GM10248 (cell line): ENCODE results near the gene HGFAC.

Experiments used
- CTCF ChIA-PET: fragments of 300-600 bp; sonication (Branson Sonifier 250); formaldehyde crosslinking; extraction: SDS; loops from one replicate; lab custom pipeline; 2021; ENCODE audit warnings: antibody characterized with exemption; lab: Yijun Ruan, JAX
- POLR2A ChIA-PET: fragments of 350-650 bp; sonication (Branson Sonifier 250); formaldehyde crosslinking; extraction: SDS; loops from one replicate; lab custom pipeline; 2020; ENCODE audit warnings: antibody characterized with exemption; lab: Yijun Ruan, JAX
- DNase-seq: peaks from one replicate; pipeline ENCODE4 v3.0.0; 2012; ENCODE audit errors: extremely low spot score
- CTCF ChIP-seq: IDR thresholded peaks from 2 replicates; pipeline ENCODE4 v1.5.1; 2012; ENCODE audit warnings: mild to moderate bottlenecking, low read depth; ENCODE audit errors: extremely low read depth, missing control alignments, control extremely low read depth

HGFAC gene

GRCh38 chr4:3414421-3415279 is 27.1 kb upstream of the HGFAC start:
- no peak for DNase-seq
- POLR2A ChIA-PET: no interaction called here

DNA sequence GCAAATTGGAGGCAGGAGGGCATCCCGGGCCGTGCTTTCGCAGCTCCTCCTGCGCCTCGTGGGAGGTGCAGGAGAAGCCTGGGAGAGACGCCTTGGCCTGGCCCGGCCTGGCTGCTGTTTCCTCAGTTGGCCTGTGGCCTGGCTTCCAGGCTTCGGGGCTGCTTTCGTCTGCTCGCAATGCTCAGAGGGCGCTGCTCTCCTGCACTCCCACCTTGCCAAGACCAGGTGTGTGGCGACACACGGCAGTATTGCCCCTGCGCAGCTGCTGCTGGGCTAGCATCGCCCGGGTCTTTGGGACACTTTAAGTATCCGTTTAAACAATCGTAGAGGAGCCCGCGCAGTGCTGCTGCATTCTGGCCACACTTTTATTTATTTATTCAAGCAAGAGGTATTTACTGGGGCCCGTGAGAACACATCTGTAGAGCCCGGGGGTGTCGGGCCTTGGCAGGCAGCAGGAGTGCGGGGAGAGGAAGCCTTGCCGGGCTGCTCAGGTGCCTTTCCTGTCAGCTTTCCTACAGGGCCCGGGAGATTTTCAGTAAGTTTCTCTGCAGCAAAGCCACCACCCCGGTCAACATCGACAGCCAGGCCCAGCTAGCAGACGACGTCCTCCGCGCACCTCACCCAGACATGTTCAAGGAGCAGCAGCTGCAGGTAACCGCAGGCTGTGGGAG is 26.2 kb upstream of the HGFAC start:
- no peak for DNase-seq
- ChIA-PET CTCF (no interaction called here), POLR2A (no interaction called here)
- TF ChIP-seq CTCF: no peak

More at GRCh38 chr4:3414421-3415279, 27.1 kb upstream of the HGFAC start:
- CTCF ChIA-PET: interaction anchor here (1.1 to 1.4 kb wide), 2 partner anchors 20 to 68 kb away, joined by 3 to 4 read pairs; no protein-coding TSS in a partner anchor
- TF ChIP-seq CTCF: no peak

DNA sequence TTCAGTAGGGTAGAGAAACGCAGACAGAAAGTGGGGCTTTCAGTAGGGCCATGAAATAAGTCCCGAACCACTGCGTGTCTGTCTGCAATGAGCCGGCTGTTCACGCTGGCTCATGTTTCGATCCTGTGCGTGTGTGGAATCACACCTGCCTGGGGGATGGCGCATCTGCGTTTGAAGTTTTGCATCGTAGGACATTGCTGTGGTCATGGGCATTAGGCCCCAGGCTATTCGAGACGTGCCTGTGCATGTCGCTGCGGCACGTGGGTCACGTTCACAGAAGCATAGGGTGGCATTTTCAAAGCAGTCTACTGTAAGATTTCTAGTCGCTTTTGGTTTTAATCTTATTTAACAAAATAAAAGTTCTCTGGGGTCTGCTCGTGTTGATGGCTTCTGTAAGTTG is 25.5 kb upstream of the HGFAC start:
- CTCF ChIA-PET: no interaction called here

GRCh38 chr4:3416821-3417221 is 24.9 kb upstream of the HGFAC start:
- POLR2A ChIA-PET: no interaction called here
- CTCF ChIA-PET: no interaction called here
- TF ChIP-seq CTCF: no peak
- DNase-seq: no peak

More for the DNA sequence above, 25.5 kb upstream of the HGFAC start:
- POLR2A ChIA-PET: no interaction called here
- no peak for TF ChIP-seq CTCF
- DNase-seq: no peak

DNA sequence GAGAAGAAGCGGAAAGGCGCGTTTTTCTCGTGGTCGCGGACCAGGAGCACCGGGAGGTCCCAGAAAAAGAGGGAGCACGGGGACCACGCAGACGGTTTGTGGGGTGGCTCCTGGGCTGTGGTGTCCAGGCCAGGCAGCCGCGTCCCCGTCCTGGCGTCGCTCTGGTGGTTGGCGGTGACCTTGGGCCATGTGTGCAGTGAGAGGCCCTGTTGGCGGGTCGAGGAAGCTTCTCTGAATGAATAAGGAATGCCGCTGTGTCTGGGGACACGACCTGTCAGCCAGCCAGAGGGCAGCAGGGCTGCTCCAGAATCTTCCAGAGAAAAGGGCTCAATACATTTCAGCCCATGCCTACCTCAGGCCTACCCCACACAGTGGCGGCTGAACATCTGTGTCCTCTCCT is 24.3 kb upstream of the HGFAC start:
- no peak for TF ChIP-seq CTCF
- ChIA-PET CTCF (no interaction called here), POLR2A (no interaction called here)
- DNase-seq: no peak

GRCh38 chr4:3418029-3418762 is 23.6 kb upstream of the HGFAC start:
- ChIA-PET CTCF (interaction anchor here (0.9 to 2.4 kb wide), 4 partner anchors 9 to 72 kb away, joined by 3 to 7 read pairs (median 4); no protein-coding TSS in a partner anchor), POLR2A (no interaction called here)
- no peak for DNase-seq
- no peak for TF ChIP-seq CTCF
